Measurements from ENCODE around the gene LAMC1.
A peak's percentile ranks its signal among the peaks of the same experiment; 100 is the strongest.

Gene LAMC1

DNA sequence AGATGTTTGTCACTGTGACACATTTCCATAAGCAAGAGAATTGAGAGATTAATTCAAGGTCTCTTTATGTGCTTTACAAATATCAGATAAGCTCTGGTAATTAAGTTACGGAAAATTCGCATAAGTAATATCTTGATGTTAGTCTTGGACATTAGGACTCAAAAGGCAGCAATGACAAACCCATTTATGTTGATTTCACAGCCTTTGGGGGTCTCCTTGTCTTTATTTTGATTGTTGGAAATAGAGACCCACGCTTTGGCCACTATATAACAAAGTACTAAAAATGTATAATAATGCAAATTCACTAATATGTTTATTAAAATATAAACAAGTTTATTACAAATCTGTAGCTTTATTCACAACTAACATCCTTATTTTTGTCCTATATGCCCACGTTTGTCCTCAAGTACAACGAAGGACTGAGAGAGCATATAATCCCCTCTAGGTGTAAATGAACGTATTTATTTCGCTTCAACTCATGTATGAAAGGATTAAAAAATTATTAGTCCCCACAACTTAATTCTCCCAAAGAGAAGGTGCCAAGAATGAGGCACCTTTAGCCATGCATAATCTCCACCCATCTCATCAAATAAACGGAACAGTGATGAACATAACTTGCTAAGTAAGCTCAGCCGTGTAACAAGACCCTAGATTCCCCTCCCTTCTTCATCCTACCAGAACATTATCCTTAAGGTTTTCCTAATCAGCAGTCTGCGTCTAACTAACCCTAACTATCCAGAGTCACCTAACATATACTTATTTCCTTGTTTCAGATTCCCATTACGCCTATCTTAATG is 1.6 kb upstream of the LAMC1 start:
- DNase-seq: no peak

DNA sequence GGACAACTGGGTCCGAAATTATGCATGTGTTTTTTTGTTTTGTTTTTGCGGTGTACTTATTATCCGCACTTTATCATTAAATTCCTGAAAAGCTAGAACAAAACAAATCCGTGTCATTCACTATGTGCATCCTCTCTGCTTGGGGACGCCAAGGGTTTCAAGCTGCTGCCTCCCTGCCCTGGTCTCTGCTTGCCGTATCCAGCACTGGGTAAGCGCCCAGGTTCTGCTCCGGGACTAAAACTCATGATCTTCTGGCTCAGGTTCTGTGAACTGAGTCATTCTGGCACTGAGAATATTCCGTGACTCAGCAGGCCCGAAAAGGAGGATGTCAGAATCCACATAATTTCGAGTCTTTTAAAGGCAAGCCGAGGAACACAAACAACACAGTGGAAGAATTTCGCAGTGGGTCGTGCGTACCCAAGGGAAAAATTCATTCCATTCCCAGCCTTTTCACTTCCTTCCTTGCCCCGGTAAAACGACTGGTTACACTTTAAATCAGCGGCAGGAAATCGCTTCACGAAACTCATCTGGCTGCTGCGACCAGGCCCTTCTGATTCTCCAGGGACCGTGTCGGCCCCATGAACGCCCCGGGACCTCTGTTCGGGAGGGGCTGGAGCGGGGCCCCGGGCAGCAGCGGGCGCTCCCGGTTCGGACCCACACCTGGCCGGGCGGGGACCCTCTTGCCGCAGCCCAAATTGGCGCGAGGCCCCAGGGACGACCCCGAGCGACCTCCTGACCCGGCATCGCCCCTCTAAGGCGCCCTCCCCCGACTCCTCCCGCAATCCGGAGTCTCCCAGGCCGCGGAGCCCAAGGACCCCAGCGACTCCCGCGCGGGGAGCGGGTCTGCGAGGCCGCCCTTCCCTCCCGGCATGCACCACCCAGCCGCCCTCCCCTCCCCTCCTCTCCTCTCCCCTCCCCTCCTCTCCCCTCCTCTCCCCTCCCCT is 746 bp upstream of the LAMC1 start:
- peak; percentile 56 for DNase-seq

DNA sequence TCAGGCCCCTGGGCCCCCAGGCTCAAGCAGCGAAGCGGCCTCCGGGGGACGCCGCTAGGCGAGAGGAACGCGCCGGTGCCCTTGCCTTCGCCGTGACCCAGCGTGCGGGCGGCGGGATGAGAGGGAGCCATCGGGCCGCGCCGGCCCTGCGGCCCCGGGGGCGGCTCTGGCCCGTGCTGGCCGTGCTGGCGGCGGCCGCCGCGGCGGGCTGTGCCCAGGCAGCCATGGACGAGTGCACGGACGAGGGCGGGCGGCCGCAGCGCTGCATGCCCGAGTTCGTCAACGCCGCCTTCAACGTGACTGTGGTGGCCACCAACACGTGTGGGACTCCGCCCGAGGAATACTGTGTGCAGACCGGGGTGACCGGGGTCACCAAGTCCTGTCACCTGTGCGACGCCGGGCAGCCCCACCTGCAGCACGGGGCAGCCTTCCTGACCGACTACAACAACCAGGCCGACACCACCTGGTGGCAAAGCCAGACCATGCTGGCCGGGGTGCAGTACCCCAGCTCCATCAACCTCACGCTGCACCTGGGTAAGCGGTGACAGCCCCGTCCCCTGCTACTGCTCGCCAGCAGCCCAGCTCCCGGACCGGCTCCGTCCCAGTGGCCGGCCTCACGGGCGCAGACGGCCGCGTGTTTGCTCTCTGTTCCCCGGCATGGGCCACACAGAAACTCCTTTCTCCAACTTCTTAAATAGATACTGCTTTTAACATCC is 539 bp downstream of the LAMC1 start:
- no peak for DNase-seq

DNA sequence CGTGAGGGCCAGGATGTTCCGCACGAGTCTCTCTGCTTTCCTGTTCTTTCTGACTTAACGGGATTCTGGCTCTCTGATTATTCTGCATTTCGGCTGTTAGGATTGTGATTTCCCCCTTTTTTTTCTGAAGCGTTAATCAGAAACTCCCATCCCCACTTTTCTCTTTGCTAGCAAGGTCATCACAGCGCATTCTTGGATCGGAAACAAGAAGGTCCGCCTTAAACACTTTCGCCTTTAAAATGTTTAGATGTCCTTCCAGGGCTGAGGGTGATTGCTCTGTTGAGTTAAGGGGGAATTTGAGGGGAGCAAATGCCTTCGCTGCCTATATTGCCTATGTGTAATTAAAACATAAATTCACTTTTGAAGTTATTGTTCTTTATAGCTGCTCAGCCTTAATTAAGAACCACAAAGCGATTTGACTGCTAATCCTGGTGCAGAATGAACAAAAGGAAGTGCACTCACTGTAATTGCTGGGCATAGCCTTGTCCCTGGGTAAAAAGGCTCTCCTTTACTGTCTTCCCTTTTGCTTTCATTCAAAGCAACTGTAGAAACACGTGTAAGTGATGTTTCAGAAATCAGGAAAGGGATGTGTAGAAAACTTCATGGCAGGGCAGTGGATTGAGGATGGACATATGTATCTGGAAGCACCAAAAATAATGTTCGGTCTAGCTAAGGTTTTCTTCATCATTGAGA is 1.2 kb downstream of the LAMC1 start:
- DNase-seq: no peak

DNA sequence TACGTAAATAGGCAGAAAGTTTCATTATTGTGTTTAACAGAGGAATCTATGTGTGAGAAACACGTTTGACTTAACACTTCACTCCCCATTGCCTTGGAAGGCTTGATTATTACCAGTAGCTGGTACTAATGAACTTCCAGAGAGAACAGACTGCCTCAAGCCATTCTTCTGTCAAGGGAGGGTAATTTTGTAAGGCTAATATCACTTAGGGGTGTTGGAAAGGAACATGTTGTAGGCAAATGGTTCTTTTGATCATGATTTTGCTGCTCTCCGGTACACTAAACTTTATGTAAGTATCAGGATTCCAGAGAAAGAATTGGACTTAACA is 1.8 kb downstream of the LAMC1 start:
- DNase-seq: no peak

DNA sequence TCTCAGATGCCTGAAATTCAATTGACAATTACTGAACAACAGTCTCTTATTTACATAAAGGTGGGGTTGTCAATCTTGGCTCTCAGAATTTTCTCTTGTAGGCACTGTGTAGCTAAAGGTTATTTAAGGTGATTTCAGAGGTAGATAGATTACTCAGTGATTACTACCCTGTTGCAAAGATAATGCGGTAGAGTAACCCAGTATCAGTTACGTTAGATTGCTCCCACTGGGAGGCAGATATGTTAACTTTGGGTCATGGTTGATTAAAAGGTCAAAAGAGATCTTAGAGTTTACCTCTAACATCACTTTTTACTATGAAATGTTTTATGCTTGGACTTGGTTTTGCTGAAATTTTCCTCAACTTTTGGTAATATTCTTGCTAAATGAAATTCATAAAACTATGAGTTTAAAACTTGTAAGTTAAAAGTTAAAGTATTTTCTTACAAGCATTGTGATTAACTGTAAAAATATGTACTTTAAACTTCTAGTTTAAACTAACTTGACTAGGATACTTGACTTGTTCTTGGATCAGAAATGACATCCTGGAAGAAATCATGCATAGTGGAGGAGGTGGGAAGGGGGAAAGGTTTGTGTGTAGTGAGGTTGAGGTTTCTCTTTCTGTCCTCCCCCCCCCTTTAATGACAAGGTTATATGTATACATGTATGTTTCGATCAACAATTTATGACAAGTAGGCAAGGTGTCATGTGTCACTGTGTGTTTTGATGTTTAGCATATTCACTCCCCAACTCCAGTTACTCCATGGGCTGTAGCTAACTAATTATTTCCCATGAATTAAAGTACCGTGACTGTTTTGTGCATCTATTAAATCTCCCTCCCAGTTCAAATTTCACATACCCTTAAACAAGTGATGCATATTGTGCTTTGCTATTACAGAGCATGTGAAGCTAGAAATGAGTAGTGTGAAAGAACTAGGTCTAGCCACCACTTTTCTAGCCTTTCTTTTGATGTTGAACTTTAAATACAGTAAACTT is 2.9 kb downstream of the LAMC1 start:
- no peak for DNase-seq

DNA sequence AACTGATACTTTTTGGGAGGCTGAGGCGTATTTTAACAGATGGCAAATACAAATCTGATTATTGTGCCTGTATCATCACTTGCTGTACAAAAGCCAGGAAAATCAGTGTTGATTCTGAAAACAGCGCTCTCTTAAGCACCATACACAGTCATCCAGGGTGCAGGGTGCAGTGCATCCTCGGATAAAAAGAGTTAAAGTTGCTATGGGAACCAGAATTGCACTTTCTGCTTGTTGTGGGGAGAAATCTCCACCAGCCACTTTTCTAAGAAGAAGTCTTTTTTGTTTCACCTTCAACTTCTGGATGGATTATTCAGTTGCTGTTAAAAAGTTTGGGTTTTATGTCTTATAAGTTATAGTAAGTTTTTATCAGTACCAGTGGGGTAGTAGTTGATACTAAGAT is 3.8 kb downstream of the LAMC1 start:
- DNase-seq: no peak

DNA sequence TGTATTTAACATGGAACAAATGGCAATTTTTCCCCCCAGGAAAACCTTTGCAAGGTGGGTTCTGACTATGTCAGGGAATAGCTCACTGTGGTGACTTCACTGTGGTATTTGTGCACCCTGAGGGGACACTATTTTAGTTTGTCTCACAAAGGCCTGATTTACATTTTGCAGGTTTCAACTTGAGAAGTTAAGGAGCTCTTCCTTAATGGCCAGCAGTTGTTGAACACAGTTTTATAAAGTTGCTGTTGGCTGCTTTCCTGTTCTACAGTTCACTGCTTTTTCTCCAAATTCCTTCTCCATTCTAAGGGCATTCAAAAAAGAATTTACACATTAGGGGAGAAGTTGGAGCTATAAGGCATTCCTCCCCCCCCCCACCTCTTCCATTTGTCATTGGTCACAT is 4.6 kb downstream of the LAMC1 start:
- no peak for DNase-seq

DNA sequence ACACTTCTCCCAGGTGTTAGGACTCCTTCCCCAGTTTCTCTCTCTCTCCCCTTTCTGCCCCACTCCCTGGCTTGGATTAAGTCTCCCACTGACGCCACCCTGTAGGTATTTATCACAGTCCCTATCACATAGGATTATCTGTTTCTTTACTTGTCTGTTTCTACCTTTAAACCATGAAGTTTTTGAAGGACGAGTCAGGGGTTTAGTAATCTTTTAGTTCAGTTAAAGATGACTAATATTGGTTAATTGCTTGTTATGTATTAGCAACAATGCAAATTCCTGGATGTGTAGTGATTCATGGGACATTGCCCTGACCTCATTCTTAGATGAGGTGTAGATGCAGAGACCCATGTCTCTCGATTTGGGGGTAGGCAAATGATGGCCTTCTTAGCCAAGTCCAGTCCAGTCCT is 6.4 kb downstream of the LAMC1 start:
- no peak for DNase-seq

DNA sequence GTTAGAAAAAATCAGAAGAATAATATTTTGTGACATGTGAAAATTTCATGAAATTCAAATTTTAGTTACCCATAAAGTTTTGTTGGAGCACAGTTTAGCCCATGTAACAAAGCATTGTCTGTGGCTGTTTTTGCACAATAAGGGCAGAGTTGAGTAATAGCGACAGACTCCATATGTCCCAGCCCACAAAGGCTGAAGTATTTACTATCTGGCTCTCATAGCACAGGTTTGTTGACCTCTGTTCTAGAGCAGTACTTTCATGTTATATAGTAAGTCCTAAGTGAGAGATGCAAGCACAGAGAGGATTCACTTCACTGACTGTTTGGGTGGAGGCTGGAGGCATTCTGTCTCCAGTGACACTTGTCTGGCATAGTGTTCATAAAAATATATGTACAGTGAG is 6.8 kb downstream of the LAMC1 start:
- peak; percentile 83 for DNase-seq

DNA sequence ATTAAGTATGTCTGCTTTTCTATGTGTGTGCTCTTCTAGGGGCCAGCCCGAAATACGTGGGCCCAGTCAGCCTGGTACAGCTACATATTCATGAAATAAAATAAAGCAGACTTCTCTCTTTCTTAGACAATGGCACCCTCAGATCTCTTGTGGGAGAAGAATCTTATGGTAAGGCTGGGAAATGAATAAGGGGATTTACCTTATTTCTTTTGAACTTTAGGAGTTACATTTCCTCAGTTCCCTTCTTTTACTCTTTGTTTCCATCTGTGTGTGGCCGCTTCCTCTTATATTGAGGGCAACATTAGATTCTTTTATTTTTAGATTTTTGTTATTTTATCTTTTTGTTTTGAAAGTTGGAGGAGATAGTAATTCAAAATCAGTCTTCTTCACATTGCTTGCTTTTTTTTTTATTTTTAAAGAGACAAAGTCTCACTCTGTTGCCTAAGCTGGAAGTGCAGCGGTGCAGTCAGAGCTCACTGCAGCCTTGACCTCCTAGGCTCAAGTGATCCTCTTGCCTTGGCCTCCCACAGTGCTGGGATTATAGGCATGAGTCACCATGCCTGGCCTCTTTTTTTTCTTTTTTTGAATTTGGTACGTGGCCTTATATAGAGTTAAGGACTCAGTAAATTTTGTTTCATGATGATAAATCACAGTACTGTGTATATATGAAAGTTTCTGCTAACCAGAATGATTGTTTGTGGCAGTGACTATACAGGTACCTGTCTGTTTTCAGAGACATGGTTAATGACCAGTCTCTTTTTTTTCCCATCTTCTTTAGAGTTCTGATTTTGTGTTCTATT is 9.1 kb downstream of the LAMC1 start:
- DNase-seq: peak; percentile 65

DNA sequence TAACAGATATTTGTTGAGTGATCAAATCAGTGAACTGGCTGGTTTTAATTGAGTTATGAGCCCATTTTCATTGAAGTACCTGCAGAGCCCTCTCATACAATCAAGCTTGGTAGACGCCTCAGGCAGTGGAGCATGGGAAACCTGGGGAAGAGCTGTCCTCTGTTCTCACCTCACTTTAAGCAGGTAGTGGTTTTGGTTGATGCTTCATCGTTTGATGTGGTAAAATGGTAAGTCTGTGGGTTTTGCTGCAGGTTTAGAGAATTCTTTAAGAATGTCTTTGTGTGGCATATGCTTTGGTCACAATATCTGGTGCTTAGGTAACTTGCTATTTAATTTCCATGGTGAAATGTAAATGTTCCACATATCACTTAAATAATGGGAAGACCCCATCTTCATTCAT is 10.0 kb downstream of the LAMC1 start:
- no peak for DNase-seq

DNA sequence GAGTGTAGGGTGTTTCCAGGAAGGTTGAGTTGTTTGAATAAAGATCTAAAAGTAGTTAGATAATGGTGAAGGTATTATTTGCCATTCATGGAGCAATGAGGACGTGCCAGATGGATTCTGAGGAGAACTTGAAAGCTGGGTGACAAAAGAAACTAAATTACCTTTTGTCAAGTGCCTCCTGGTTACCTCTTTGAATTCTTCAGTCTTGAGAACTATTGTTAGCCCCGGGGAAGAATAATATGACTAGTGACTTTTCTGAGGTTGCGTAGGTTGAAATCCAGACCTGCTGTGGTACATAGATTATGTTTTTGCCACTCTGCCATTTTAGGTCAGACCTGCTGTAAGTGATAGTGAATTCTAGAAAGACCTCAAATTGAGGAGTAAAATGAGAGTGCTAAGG is 11.5 kb downstream of the LAMC1 start:
- DNase-seq: no peak

DNA sequence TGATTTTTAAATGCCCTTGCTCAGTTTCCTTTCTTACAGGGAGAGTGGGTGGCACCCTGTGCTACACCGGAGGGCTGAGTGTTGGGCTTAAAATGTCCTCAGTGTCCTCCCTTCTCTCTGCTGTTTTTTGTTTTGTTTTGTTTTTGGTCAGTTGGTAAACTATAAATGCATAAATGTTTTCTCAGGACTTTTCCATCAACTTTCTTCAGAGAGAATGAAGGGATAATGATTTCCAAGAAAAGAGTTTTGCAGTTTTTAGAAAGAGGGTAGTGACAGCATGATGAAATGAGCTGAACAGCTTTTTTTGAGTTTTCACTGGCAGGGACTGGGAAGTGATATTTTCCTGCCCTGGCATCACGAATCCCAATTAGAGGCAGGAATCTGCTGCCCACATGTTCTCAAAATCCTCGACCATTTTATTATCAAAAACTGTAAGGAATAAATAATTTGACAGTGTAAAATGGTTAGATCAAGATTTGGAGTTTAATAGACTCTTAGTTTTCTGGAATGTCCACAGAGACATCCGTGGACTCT is 15.2 kb downstream of the LAMC1 start:
- DNase-seq: no peak

DNA sequence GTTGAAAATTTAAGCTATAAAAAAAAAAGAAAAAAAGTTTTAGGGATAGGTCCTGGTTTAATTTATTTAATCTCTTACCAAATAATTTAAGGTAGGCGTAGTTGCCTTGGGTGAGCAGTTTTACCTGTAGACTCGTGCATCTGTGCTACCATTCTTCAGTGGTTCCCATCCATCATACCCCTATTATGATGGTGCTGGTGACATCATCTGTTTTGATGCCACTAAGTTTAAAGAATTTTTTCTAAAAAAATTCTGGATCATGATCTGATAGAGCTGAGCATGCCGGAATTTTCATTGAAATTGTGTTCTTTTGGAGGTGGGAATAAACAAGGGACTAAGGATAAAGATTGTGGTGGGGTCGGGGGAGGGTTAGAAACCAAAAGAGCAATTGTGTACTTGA is 15.7 kb downstream of the LAMC1 start:
- no peak for DNase-seq

DNA sequence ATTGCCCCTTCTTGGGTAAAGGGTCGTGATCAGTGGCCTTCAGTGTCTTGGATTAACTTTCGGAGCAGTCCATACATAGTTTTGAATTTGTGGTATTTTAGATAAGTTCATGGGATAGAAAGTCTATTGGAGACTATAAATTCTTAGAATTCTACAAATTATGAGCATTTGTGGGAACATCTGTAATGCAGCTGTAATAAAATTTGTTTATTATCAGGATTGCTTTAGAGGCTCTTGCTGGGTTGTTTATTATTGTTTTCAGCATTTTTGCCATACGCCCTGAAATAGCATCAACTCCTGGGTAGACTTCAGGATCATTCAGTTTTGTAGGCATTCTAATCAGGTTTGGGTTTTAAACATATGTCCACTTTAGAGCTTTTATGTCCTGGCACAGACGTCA is 16.1 kb downstream of the LAMC1 start:
- DNase-seq: no peak

DNA sequence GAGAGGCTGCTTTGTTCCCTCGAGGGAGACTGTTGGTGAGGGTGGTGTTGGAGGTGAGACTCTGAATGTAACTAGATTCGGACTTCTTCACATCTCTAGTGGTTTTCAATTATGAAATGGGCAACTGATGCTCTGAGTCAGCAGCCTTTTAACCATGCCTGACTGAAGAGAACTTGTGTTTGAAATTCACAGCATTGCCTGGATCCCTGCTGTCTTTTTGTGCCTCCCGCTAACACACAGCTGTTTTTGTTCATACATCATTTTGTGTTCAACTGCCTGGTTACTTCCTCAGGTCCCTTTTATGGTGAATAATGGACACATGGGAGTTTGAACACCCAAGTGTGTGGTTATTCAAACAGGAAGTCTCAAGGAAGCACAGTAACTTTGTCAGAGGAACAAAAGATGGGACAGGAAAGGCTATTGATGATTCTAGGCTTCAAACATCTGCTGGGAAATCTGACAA is 16.8 kb downstream of the LAMC1 start:
- peak; percentile 88 for DNase-seq

DNA sequence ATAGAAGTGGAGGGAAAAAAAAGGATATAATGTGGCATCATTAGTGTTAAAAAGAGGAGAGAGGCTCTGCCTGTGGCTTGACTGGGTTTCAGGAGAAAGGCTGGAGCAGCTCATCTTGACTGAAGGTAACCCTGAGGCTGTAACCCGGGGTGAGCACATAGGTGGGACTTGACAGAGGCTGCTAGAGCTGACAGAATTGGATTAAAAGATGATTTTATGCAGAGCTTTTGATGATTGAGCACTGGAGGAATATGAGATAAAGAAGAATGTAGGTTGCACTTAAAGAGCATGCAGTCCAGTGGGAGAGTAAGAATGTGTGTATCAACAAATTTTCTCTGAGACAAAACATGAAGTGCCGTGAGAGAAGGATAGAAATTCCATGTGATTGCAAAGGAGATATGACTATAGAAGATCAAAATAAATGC is 17.3 kb downstream of the LAMC1 start:
- DNase-seq: no peak

DNA sequence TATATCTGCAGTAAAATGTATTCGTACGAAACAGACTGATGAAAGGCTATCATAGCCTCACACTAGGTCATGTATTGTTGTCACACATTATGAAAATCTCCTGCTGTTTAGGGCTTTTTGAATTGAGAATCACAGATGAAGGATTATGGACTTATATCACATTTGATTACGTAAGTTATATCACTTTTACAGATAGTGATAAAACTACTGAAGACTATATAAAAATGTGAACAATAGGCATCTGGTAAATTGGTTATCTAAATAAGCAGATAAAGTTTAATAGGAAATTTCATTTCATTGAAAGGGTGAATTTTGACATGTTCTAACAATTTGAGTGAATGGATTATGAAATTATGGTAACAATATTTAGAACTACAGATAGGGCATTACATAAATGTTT is 20.0 kb downstream of the LAMC1 start:
- DNase-seq: no peak

Data from MV-4-11 (cell line).